Left ventricle myocardium superior (tissue), 1 donor: ENCODE measurements around the gene COMMD4. TPM values are rescaled to one million over a fixed set of nuclear protein-coding genes. Genes with fewer than 3 reads are reported as not detected.
"Not testable (repeated sequence)": the region's sequence is repeated elsewhere in the genome, so short reads cannot be mapped to it uniquely, and the experiment has no call there.

Experiments used
- ATAC-seq: fragments of 200-7000 bp; cut with Tn5 transposase; one replicate; pipeline ENCODE4 v1.9.1; 2020; ENCODE audit warnings: mild to moderate bottlenecking, moderate library complexity
- DNase-seq: peaks from one replicate; pipeline ENCODE4 v3.0.0-alpha.2; 2020
- intact Hi-C: fragments of 100-400 bp; cut with micrococcal nuclease; formaldehyde crosslinking; loops from one replicate; pipeline ENCODE4 v1.11.0; 2022
- total RNA-seq: library from RNA; stranded (reverse); fragmentation: NEBNext Ultra II Directional; extraction: Animal tissue kit (Norgen Biotek cat#: 25700); gene quantifications from one replicate; pipeline ENCODE4 v1.2.1, GENCODE V29; 2021
- donor health status: DM: no; HTN: yes; CAD: no; lungs with severe emphysema.

The COMMD4 gene
- total RNA-seq, 1 donor from 2014 or later = 42.3 TPM

- no peak for DNase-seq
- intact Hi-C loops = no loop called here
- no peak for ATAC-seq
Observed at GRCh38 chr15:75328493-75329314, 7.2 kb upstream of the COMMD4 start.

DNA sequence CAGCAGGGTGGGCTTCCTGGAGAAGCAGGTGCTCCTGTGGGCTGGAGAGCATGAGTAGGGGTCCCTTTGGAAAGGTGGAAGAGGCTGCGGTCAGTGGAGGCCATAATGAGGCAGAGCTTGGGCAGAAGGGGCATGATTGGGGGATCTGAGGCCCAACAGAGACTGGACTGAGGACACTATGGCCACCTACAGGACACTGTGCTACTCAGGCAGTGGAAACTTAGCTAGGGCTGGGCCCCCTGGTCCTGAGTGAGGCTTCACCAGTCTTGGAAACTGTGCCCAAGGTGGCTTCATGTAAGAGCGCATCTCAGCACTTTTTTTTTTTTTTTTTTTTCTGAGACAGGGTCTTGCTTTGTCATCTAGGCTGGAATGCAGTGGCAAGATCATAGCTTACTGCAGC is 6.3 kb upstream of the COMMD4 start:
- intact Hi-C loops = no loop called here
- DNase-seq (no peak), ATAC-seq (no peak)

DNA sequence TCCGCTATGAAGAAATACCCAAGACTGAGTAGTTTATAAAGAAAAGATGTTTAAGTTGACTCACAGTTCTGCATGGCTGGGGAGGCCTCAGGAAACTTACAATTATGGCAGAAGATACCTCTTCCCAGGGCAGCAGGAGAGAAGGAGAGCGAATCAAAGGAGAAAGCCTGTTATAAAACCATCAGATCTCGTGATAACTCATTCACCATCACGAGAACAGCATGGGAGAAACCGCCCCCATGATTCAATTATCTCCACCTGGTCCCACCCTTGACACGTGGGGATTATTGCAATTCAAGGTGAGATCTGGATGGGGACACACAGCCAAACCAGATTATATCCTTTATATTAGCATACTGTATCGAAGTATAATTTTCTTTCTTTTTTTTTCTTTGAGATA is 3.8 kb upstream of the COMMD4 start:
- DNase-seq, intact Hi-C loops, ATAC-seq: not testable (repeated sequence)

GRCh38 chr15:75333654-75334419 is 2.0 kb upstream of the COMMD4 start:
- peak; percentile 15 for DNase-seq
- intact Hi-C loops, ATAC-seq: not testable (repeated sequence)

- ATAC-seq = no peak
- intact Hi-C loops = no loop called here
Observed at GRCh38 chr15:75335313-75335704, 554 bp upstream of the COMMD4 start.

DNA sequence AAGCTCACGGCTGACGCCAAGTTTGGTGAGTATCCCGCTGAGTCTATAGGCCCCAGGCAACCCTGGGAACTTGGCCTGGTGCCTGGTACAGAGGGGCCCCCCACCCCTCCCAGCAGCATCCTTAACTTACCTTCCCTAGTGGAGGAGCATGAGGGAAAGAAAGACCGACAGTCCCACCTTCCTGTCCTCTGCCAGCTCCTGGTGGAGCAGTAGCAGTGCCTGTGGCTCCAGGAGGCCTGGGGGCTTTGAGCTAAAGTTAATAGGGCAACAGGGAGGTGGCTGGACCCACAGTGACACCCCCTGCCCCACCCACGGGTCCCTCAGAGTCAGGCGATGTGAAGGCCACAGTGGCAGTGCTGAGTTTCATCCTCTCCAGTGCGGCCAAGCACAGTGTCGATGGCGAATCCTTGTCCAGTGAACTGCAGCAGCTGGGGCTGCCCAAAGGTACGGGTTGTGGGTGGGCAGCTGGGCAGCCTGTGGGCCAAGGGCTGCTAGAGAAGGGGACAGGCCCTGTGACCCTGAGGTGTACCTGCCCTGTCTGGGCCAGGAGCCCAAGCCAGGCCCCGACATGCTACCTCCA is 2.9 kb downstream of the COMMD4 start:
- no peak for ATAC-seq
- intact Hi-C loops = no loop called here

More at GRCh38 chr15:75335313-75335704, 554 bp upstream of the COMMD4 start:
- no peak for DNase-seq

DNA sequence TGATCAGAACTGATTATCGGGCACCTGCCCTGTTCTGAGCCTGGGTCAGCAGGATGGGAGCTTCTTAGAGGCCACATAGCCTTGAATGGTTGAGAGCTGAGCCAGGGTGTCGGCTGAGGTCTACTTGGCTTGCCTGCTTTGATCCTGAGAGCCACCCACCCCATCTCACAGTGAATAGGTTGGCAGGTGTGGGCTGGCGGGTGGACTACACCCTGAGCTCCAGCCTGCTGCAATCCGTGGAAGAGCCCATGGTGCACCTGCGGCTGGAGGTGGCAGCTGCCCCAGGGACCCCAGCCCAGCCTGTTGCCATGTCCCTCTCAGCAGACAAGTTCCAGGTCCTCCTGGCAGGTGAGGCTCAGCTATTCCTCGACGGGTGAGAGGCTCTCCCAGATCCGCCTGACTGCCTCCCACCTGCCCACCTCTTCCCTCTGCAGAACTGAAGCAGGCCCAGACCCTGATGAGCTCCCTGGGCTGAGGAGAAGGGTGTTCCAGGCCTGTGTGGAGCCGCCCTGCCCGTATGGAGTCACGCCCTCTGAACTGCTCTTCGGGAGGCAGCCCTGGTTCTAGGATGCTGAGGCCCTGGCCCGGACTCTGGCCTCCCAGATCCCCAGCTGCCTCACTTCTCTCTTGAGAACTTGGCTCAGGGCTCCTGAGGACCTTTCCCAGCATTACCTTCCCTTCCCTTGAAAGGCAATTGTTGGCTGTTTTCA is 3.8 kb downstream of the COMMD4 start:
- ATAC-seq (no peak), DNase-seq (peak; percentile 19)
- intact Hi-C loops = no loop called here

More for the DNA sequence above, 2.9 kb downstream of the COMMD4 start:
- DNase-seq = peak; percentile 22

- DNase-seq = no peak
- ATAC-seq = no peak
- intact Hi-C loops = no loop called here
Observed at GRCh38 chr15:75342221-75342620, 6.4 kb downstream of the COMMD4 start.

DNA sequence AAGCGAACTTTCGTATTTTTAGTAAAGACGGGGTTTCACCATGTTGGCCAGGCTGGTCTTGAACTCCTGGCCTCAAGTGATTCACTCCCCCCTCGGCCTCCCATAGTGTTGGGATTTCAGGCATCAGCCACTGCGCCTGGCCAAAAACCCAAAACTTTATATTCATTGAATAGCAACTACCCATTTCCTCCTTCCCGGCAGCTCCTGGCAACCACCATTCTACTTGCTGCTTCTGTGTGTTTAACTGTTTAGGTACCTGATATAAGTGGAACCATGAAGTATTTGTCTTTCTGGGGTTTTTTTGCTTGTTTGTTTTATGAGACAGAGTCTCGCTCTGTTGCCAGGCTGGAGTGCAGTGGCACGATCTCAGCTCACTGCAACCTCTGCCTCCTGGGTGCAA is 8.1 kb downstream of the COMMD4 start:
- ATAC-seq, intact Hi-C loops: not testable (repeated sequence)
- peak; percentile 19 for DNase-seq

DNA sequence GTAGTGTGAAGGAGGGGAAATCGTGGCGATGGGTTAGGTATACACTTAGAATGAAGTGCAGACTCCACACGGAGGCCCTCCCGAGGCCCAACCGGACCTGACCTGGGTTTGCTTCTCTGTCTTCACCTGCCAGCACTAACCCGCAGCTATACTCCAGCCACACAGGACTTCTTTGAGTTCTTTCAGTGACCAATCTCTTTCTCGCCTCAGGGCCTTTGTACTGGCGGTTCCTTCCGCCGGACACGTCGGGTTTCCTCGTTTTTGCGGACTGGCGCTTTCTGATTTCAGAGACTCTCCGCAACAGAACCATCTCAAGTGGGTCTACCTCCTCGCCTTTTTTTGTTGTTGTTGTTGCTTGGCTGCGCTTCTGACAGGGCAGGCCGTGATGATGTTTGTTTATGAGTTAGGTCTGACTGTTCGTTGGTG is 10.9 kb downstream of the COMMD4 start, which contains the start of gene NEIL1:
Gene NEIL1 (plus strand): TSS at position 244 of the 426 bp plus-strand sequence. CDS start 1,867 bp downstream, outside the sequence.
- DNase-seq (peak; percentile 37), ATAC-seq (no peak)
- intact Hi-C loops = no loop called here

DNA sequence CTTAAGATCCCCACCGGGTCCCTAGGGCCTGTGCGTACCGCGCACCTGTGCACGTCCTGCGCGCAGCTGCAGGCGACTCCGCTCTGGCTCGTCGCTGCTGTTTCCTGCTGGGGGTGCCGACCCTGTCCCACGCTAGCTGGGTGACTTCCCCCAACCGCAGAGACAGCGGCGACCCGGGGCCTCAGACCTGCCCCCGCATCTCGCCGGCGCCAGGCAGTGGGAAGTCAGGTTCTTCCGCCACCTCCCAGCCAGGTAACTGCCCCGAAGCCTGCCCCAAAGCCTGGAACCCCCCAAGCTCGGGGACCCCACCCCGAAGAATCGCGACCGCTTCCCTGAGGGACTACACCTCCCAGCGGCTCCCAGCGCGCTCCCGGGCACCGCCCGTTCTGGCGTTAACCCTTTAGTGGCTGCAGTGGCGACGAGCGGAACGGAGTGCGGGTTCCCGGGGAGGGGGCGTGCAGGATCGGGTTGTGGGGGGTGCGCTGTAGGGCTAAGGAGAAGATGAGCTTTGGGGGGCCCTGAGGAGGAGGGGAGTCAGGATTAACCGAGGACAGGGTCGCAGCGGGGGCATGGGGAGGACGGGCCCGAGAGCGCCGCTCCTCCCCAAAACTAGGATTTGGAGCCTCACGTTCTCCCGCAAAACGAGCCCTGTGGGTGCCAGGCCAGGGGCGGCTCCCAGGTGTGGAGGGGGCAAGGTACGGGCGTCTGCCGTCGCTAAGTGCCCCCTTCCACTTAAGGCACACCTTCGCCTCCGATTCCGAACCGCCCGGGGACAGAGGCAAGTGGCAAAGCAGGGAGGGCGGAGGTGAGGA is 11.6 kb downstream of the COMMD4 start:
- peak; percentile 81 for ATAC-seq
- intact Hi-C loops = no loop called here
- DNase-seq = peak; percentile 79

DNA sequence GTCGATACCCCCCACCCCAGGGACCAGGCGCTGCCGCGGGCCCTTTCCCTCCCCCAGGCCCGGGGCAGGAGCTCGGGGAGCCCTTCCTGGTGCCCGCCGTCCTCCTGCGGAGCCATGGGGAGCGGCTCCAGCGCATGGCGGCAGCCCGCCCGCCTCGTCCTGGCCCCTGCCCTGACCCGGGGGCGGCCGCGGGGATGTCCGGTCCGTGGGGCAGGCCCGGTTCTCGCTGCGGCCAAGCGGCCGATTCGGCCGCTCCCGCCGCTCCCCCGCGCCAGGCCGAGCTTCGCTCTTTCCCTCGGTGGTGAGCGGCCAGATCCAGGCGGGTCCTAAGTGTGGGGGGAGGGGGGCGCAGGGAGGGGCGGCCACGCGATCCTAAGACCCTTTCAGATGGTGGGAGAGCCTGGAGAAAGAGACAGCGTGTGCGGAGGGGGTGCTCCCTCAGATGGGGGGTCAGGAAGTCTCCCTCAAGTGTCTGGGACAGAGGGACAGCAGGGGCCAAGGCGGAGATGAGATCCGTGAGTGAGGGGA is 12.2 kb downstream of the COMMD4 start:
- DNase-seq (peak; percentile 50), ATAC-seq (peak; percentile 55)
- intact Hi-C loops = no loop called here

DNA sequence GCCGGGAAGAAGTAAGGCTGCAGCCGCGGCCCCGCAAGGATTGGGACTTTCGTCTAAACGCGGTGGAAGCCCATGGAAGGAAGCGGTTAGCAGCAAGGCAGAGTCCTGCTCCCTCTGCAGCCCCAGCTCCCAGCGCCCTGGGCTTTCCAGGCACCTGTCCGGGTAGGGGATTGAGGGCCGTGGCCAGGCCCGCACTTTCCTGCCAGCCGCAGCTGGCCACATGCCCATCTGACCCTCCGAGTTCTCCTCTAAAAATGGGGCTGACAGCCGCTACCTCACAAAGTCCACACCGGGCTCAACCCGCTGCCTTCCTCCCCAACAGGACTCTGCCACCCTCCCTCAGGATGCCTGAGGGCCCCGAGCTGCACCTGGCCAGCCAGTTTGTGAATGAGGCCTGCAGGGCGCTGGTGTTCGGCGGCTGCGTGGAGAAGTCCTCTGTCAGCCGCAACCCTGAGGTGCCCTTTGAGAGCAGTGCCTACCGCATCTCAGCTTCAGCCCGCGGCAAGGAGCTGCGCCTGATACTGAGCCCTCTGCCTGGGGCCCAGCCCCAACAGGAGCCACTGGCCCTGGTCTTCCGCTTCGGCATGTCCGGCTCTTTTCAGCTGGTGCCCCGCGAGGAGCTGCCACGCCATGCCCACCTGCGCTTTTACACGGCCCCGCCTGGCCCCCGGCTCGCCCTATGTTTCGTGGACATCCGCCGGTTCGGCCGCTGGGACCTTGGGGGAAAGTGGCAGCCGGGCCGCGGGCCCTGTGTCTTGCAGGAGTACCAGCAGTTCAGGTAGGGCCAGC is 12.9 kb downstream of the COMMD4 start:
- DNase-seq (peak; percentile 41), ATAC-seq (peak; percentile 11)
- intact Hi-C loops = no loop called here

DNA sequence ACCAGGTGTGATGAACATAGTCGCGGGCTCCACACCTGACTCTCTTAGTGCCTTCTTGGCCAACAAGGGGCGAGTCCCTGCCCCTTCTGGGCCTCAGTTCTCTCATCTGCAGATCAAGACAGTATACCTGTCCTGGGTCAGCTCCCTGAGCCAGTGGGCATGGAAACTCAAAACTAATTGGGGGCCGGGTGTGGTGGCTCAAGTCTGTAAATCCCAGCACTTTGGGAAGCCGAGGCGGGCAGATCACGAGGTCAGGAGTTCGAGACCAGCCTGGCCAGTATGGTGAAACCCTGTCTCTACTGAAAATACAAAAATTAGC is 13.4 kb downstream of the COMMD4 start:
- peak; percentile 13 for DNase-seq
- intact Hi-C loops, ATAC-seq: not testable (repeated sequence)

DNA sequence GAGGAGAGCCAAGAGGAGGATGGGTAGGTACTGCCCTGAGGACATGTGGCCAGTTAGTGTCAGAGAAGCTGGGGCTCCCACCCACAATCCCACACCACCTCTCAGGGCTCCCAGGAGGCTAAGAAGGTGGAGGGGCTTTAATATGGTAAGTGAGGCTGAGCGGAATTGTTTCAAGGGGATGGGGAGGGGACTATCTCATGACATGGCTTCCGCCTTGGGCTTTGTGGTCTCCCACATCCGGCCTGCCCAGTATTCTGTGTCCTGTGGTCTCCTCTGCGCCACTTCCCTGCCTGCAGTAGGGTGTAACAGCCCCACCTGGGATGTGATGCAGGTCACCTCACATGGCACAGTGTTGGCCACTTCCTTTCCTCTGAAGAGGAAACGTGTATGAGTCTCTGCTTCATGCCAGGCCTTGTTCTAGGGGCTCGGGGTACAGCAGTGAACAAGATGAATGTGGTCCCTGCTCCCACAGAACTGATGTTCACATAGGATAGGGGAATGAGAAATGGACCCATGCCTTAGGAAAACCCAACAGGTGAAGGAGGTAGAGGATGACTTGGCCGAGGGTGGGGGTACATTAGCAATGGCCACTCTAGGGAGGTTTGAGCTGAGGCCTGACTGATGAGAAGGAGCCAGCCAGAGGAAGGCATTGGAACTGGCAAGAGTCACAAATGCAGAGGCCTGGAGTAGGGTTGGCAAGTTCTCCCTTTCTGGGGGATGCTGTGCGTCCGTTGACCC is 14.2 kb downstream of the COMMD4 start:
- ATAC-seq (no peak), DNase-seq (peak; percentile 39)
- intact Hi-C loops = no loop called here

DNA sequence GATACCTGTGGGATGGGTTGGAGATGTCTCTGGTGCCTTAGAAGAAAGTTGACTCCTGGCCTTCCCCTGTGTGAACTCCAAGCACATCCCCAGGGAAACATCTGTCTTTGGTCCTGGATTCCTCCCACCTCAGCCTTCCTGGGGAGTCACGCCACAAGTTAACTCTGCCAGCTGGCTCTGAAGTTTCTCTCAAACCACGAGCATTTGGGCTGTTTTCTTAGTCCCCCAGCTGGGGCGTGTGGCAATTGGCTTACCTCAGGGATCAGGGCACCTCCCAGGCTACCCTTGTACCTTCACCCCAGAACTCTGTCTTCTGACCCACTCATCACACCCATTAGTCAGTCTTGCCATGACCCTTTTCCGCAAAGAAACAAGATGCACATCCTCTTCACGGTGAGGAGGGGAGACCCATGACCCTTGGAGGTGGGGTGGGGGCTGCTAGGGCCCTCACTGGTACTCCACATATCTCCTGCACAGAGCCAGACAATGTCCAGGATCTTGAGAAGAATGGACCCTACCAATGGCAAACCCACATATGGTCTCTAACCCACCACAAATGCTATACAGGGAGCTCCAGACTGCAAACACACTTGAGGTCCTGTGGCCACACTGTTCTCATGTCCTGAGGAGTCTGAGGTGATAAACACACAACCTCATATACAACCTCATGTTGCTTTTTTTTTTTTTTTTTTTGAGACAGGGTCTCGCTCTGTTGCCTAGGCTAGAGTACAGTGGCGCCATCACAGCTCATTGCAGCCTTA is 14.9 kb downstream of the COMMD4 start:
- intact Hi-C loops = no loop called here
- no peak for ATAC-seq
- DNase-seq = no peak
